Stomach (tissue), 9 donors: ENCODE data around the gene VWA2. TPM values are rescaled to one million over a fixed set of nuclear protein-coding genes. Genes with fewer than 3 reads are reported as not detected.

ENCODE experiments used
- DNase-seq, 2 donors: peaks; one replicate each; pipeline versions ENCODE4 v3.0.0 to v3.0.0-alpha.2; 2013 to 2019
- H3K27ac ChIP-seq, 5 donors: fragments of 200-600 bp in 4 of 5; sonication (generic) in 4 of 5; one replicate each; pipeline ENCODE4 v1.5.1; 2013 to 2019; ENCODE audit warnings: mild to moderate bottlenecking in 1 of 5, moderate library complexity in 1 of 5
- H3K27me3 ChIP-seq, 3 donors: fragments of 200-600 bp; sonication (generic); one replicate each; pipeline ENCODE4 v1.5.1; 2017 to 2019; ENCODE audit warnings: mixed run types in 1 of 3
- H3K36me3 ChIP-seq, 4 donors: fragments of 200-600 bp; sonication (generic); 1 replicate in 3 of 4; 2 replicates in 1 of 4; pipeline ENCODE4 v1.5.1; 2016 to 2019
- H3K4me1 ChIP-seq, 4 donors: fragments of 200-600 bp; sonication (generic); one replicate each; pipeline ENCODE4 v1.5.1; 2016 to 2019
- H3K4me3 ChIP-seq, 4 donors: fragments of 200-600 bp; sonication (generic) in 3 of 4; one replicate each; pipeline ENCODE4 v1.5.1; 2016 to 2019; ENCODE audit warnings: mild to moderate bottlenecking in 1 of 4
- H3K9me3 ChIP-seq, 4 donors: fragments of 200-600 bp; sonication (generic); one replicate each; pipeline ENCODE4 v1.5.1; 2016 to 2019
- CTCF ChIP-seq, 7 experiments: fragments of 450-650 bp in 4 of 7; fragments of 200-600 bp in 3 of 7; sonication (generic) in 3 of 7; IDR thresholded peaks; one replicate each; pipeline ENCODE4 v1.5.1; 2016 to 2019; ENCODE audit warnings: antibody characterized with exemption in 7 of 7, control low read depth in 2 of 7, mild to moderate bottlenecking in 1 of 7
- EP300 ChIP-seq: sonication (generic); formaldehyde crosslinking; IDR thresholded peaks from one replicate; pipeline ENCODE4 v1.6.1; 2017; ENCODE audit warnings: antibody characterized with exemption
- POLR2A ChIP-seq, 4 donors: fragments of 450-650 bp; IDR thresholded peaks; one replicate each; pipeline ENCODE4 v1.6.1; 2016; ENCODE audit warnings: antibody characterized with exemption in 4 of 4, control low read depth in 2 of 4, mild to moderate bottlenecking in 1 of 4, moderate library complexity in 1 of 4
- POLR2AphosphoS5 ChIP-seq, 3 donors: sonication (generic); formaldehyde crosslinking; IDR thresholded peaks; one replicate each; pipeline ENCODE4 v1.6.1; 2016; ENCODE audit warnings: antibody characterized with exemption in 3 of 3
- WGBS, 5 donors: extraction: QIAGEN DNeasy Blood & Tissue Kit in 3 of 5; methylation state at CpG; one replicate each; pipeline versions ENCODE4 v1.1.5 to v1.1.7; 2013 to 2018; 5-methylcytosine and 5-hydroxymethylcytosine counted together
- intact Hi-C: fragments of 100-400 bp; cut with DNase I; formaldehyde crosslinking; loops from one replicate; pipeline ENCODE4 v1.15.1; 2023; ENCODE audit warnings: low total_unique reads
- polyA plus RNA-seq, 3 donors: library from polyadenylated mRNA; stranded (reverse); fragments of 200-250 nt; gene quantifications; one replicate each; pipeline ENCODE4 v1.2.3, GENCODE V29; 2013
- total RNA-seq, 5 donors: library from RNA; depleted of rRNA; stranded (reverse); fragments of >200 nt; gene quantifications; one replicate each; pipeline versions ENCODE4 v1.1.0 to v1.2.3, GENCODE V29; 2014 to 2016
- donor health status: healthy with polysubstance abuse.
- donor health status: Bipolar disorder and iron deficiency.
- donor health status: healthy.

VWA2 gene
- total and polyA plus RNA-seq, 8 donors: 0.46 to 20.7 (median 5.8) TPM

- H3K4me1 ChIP-seq: no peaks in the 10 kb centered on the region
- no peak overlapping the region for H3K4me3 ChIP-seq
- H3K27me3 ChIP-seq: peaks cover 0 to 17% (median 0%) of the 10 kb centered on the region in 3 donors
- no peaks in the 10 kb centered on the region for H3K9me3 ChIP-seq
- no peak overlapping the region for H3K27ac ChIP-seq
- no peak for TF ChIP-seq POLR2A (IDR thresholded peaks at IDR 0.05)
- TF ChIP-seq POLR2AphosphoS5 (IDR thresholded peaks at IDR 0.05): no peak
- TF ChIP-seq CTCF (IDR thresholded peaks at IDR 0.05): no peak
- no peak for TF ChIP-seq EP300
- WGBS, 5 donors: 60 to 82% (median 75%) methylated on average over 4 of the region's 4 CpGs
- no peak for DNase-seq
- no peaks in the 10 kb centered on the region for H3K36me3 ChIP-seq
- intact Hi-C loops: no loop called here
These were observed 16.0 kb upstream of the VWA2 start for GRCh38 chr10:114223066-114223465.

GRCh38 chr10:114228156-114228555 lies 10.9 kb upstream of the VWA2 start:
- no peak overlapping the region for H3K4me3 ChIP-seq
- no peaks in the 10 kb centered on the region for H3K36me3 ChIP-seq
- intact Hi-C loops: no loop called here
- no peaks in the 10 kb centered on the region for H3K4me1 ChIP-seq
- TF ChIP-seq POLR2AphosphoS5 (IDR thresholded peaks at IDR 0.05): no peak
- 58 to 74% (median 71%) methylated on average over 3 of the region's 3 CpGs for WGBS, 5 donors
- H3K27me3 ChIP-seq: peaks cover 0 to 20% (median 0%) of the 10 kb centered on the region in 3 donors
- no peak for DNase-seq
- H3K27ac ChIP-seq: no peak overlapping the region
- H3K9me3 ChIP-seq: no peaks in the 10 kb centered on the region

GRCh38 chr10:114232561-114233176 lies 6.4 kb upstream of the VWA2 start:
- intact Hi-C loops: no loop called here
- WGBS, 5 donors: 72 to 86% (median 82%) methylated on average over 4 of the region's 4 CpGs
- no peak overlapping the region for H3K4me3 ChIP-seq
- TF ChIP-seq POLR2AphosphoS5 (IDR thresholded peaks at IDR 0.05) (no peak), EP300 (no peak), POLR2A (IDR thresholded peaks at IDR 0.05) (no peak), CTCF (IDR thresholded peaks at IDR 0.05) (no peak)
- no peaks in the 10 kb centered on the region for H3K9me3 ChIP-seq
- H3K27me3 ChIP-seq: peaks cover 0 to 36% (median 0%) of the 10 kb centered on the region in 3 donors
- H3K27ac ChIP-seq: no peak overlapping the region
- no peaks in the 10 kb centered on the region for H3K36me3 ChIP-seq
- DNase-seq: no peak
- H3K4me1 ChIP-seq: no peaks in the 10 kb centered on the region

- intact Hi-C loops: no loop called here
- H3K4me3 ChIP-seq: no peak overlapping the region
- no peak for DNase-seq
- no peaks in the 10 kb centered on the region for H3K36me3 ChIP-seq
- no peaks in the 10 kb centered on the region for H3K9me3 ChIP-seq
- H3K27me3 ChIP-seq: peaks cover 0 to 41% (median 0%) of the 10 kb centered on the region in 3 donors
- no peak for TF ChIP-seq POLR2AphosphoS5 (IDR thresholded peaks at IDR 0.05)
- no peak for TF ChIP-seq CTCF (IDR thresholded peaks at IDR 0.05)
- no peak for TF ChIP-seq POLR2A (IDR thresholded peaks at IDR 0.05)
- TF ChIP-seq EP300: no peak
- H3K27ac ChIP-seq: no peak overlapping the region
- peaks cover 0 to 1% (median under 1%) of the 10 kb centered on the region in 4 donors for H3K4me1 ChIP-seq
- WGBS, 5 donors: 46 to 68% (median 65%) methylated on average over 6 of the region's 6 CpGs
These were observed 5.6 kb upstream of the VWA2 start for GRCh38 chr10:114233482-114233881.

- Histone ChIP-seq H3K27ac (no peak overlapping the region), H3K27me3 (peaks cover 0 to 44% (median 3%) of the 10 kb centered on the region in 3 donors), H3K9me3 (no peaks in the 10 kb centered on the region), H3K4me3 (no peak overlapping the region), H3K4me1 (peaks cover 4 to 8% (median 6%) of the 10 kb centered on the region in 4 donors), H3K36me3 (no peaks in the 10 kb centered on the region)
- DNase-seq: no peak
- TF ChIP-seq POLR2A (IDR thresholded peaks at IDR 0.05) (no peak), CTCF (IDR thresholded peaks at IDR 0.05) (no peak), POLR2AphosphoS5 (IDR thresholded peaks at IDR 0.05) (no peak), EP300 (no peak)
- intact Hi-C loops: no loop called here
These were observed 4.9 kb upstream of the VWA2 start for GRCh38 chr10:114234132-114234531.
